ENCODE data around the gene PIK3R6. TPM values are rescaled to one million over a fixed set of nuclear protein-coding genes. Genes with fewer than 3 reads are reported as not detected.

PIK3R6 gene
- total and polyA plus RNA-seq, 2 experiments from 2014 or later: 0.11 to 0.24 TPM

DNA sequence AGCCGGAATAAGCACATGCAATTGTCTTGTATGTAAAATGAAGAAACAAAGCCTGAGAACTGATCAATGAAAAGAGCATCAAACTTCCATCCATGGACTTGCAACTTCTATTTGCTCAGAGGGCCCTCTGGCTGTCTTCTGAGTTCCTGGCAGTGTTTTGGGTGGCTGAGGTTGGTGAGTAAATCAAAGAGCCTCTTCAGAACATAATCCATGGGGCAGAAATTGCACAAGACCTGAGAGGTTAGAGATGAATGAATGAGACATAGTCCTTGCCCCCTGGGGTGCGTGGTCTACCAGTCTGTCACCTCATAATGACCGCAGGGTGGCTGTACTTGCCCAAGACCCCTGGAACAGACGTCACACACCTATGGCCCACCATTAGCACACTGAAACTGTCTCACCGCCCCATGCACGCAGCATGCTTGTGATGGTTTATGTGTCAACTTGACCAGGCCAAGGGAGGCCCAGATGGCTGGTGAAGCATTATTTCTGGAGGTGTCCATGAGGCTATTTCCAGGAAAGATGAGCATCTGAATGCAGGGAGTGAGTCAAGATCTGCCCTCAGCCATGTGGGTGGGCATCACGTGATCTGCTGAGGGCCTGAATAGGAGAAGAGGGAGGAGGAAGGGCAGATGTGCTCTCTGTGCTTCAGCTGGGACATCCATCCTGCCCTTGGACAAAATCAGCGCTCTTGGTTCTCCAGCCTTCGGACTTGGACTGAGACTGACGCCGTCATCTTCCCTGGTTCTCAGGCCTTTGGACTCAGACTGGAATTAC is 8.3 kb downstream of the PIK3R6 start (continued):
- no peak for TF ChIP-seq ZNF462 (CRISPR knock-in tag; IDR thresholded peaks at IDR 0.05)
- TF ChIP-seq, protein P1, sequence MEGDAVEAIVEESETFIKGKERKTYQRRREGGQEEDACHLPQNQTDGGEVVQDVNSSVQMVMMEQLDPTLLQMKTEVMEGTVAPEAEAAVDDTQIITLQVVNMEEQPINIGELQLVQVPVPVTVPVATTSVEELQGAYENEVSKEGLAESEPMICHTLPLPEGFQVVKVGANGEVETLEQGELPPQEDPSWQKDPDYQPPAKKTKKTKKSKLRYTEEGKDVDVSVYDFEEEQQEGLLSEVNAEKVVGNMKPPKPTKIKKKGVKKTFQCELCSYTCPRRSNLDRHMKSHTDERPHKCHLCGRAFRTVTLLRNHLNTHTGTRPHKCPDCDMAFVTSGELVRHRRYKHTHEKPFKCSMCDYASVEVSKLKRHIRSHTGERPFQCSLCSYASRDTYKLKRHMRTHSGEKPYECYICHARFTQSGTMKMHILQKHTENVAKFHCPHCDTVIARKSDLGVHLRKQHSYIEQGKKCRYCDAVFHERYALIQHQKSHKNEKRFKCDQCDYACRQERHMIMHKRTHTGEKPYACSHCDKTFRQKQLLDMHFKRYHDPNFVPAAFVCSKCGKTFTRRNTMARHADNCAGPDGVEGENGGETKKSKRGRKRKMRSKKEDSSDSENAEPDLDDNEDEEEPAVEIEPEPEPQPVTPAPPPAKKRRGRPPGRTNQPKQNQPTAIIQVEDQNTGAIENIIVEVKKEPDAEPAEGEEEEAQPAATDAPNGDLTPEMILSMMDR (conservative IDR thresholded peaks at IDR 0.05; ENCODE audit: low read depth in 2 of 2): no peak
- TF ChIP-seq POLR2AphosphoS5 (IDR thresholded peaks at IDR 0.05; ENCODE audit: low read depth): no peak
- TF ChIP-seq CREB1 (CRISPR knock-in tag; IDR thresholded peaks at IDR 0.05; ENCODE audit: low read depth): no peak
- TF ChIP-seq JUNB (IDR thresholded peaks at IDR 0.05; ENCODE audit: unreplicated experiment): no peak
- no peak for TF ChIP-seq STAT1 (IDR thresholded peaks at IDR 0.05; ENCODE audit: unreplicated experiment)
- no peak for TF ChIP-seq ZNF331 (CRISPR knock-in tag; IDR thresholded peaks at IDR 0.05; ENCODE audit: low read depth)
- no peak for TF ChIP-seq EZH2 (IDR thresholded peaks at IDR 0.05; ENCODE audit: low read depth, unreplicated experiment)
- TF ChIP-seq EZH2phosphoT487 (IDR thresholded peaks at IDR 0.05; ENCODE audit: unreplicated experiment): no peak
